GM10248 (cell line): Measurements from ENCODE around the gene IMMP2L.

Experiments
- CTCF ChIA-PET: fragments of 300-600 bp; sonication (Branson Sonifier 250); formaldehyde crosslinking; extraction: SDS; loops from one replicate; lab custom pipeline; 2021; ENCODE audit warnings: antibody characterized with exemption; lab: Yijun Ruan, JAX
- POLR2A ChIA-PET: fragments of 350-650 bp; sonication (Branson Sonifier 250); formaldehyde crosslinking; extraction: SDS; loops from one replicate; lab custom pipeline; 2020; ENCODE audit warnings: antibody characterized with exemption; lab: Yijun Ruan, JAX
- DNase-seq: peaks from one replicate; pipeline ENCODE4 v3.0.0; 2012; ENCODE audit errors: extremely low spot score
- TF ChIP-seq, protein P1 (sequence below): IDR thresholded peaks from 2 replicates; pipeline ENCODE4 v1.5.1; 2012; ENCODE audit warnings: mild to moderate bottlenecking, low read depth; ENCODE audit errors: extremely low read depth, missing control alignments, control extremely low read depth

IMMP2L gene

DNA sequence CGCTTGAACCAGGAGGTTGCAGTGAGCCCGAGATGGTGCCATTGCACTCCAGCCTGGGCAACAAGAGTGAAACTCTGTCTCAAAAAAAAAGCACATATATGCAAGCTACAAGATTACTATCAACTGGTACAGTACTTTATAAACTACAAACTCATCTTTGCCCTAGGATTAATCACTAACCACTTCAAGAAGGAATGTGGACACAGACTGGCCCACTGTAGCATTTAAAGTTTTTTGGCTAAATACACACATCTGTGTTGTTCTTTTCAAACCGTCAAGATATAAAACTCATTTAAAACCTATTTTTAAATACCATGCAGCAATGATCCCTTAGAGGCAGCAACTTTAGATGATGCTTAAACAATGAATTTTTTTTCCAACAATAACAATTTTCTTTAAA is 205.4 kb downstream of the IMMP2L start:
- CTCF ChIA-PET, result no interaction called here
- TF ChIP-seq, protein P1, sequence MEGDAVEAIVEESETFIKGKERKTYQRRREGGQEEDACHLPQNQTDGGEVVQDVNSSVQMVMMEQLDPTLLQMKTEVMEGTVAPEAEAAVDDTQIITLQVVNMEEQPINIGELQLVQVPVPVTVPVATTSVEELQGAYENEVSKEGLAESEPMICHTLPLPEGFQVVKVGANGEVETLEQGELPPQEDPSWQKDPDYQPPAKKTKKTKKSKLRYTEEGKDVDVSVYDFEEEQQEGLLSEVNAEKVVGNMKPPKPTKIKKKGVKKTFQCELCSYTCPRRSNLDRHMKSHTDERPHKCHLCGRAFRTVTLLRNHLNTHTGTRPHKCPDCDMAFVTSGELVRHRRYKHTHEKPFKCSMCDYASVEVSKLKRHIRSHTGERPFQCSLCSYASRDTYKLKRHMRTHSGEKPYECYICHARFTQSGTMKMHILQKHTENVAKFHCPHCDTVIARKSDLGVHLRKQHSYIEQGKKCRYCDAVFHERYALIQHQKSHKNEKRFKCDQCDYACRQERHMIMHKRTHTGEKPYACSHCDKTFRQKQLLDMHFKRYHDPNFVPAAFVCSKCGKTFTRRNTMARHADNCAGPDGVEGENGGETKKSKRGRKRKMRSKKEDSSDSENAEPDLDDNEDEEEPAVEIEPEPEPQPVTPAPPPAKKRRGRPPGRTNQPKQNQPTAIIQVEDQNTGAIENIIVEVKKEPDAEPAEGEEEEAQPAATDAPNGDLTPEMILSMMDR, result no peak
- POLR2A ChIA-PET, result no interaction called here
- DNase-seq, result no peak

DNA sequence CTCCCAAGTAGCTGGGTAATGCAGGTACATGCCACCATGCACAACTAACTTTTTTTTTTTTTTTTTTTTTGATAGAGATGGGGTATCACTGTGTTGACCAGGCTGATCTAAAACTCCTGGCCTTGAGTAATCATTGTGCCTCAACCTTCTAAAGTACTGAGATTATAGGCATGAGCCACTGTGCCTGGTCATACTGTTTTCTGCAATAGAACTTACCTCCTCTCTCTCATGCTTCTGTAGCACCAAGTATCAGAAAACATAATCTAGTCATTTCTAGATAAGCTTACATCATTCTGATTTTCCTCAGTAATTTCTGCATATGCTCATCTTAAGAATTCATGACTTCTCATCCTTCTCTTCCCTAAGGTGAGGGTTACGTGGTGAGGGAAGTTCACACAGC is 210.0 kb downstream of the IMMP2L start:
- TF ChIP-seq, protein P1, result no peak
- CTCF ChIA-PET, result interaction anchor here (1.1 to 2.1 kb wide), 2 partner anchors 13 to 22 kb away, joined by 4 read pairs; no protein-coding TSS in a partner anchor
- POLR2A ChIA-PET, result interaction anchor here (0.6 kb wide), 1 partner anchor 35 kb away, joined by 6 read pairs; no protein-coding TSS in a partner anchor
- no peak for DNase-seq

DNA sequence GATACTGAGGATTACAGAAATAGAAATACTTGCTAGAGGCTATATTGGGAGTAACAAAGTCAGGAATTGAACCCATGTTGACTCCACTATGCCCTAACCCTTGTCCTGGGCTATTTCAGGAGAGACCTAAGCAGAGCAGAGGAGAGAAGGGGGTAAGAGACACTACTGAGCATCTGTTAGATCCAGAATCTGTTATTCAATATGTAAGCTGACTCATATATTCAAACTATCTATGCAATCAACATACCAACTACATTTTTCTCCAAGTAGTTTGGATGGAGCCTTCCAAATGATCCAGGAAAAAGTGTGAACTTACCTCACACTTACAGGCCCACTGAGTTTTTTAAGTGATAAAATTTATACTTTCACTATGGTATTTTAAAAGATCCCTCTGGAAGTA is 216.1 kb downstream of the IMMP2L start:
- TF ChIP-seq, protein P1, result no peak
- POLR2A ChIA-PET, result no interaction called here
- no peak for DNase-seq
- CTCF ChIA-PET, result interaction anchor here (2.0 kb wide), 1 partner anchor 18 kb away, joined by 5 read pairs; no protein-coding TSS in a partner anchor

DNA sequence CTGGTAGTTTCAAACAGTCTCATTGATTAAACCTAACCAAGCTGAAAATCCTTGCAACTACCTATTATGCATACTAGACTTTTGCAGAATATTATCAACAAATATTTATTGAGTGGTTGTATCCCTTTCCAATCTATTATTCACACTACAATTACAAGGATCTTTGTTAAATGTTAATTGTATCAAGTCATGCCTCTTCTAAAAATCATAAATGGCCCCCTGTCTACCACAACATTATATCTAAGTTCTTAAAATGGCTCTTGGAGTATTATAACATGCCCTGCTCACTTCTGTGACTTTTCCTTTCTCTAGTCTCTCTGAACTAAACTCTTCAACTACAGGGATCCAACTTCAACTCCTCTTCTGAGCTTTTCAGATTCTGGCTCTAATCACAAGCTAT is 219.3 kb downstream of the IMMP2L start:
- ChIA-PET POLR2A (no interaction called here), CTCF (interaction anchor here (1.3 kb wide), 1 partner anchor 8 kb away, joined by 3 read pairs; no protein-coding TSS in a partner anchor)
- TF ChIP-seq, protein P1, result no peak
- no peak for DNase-seq

DNA sequence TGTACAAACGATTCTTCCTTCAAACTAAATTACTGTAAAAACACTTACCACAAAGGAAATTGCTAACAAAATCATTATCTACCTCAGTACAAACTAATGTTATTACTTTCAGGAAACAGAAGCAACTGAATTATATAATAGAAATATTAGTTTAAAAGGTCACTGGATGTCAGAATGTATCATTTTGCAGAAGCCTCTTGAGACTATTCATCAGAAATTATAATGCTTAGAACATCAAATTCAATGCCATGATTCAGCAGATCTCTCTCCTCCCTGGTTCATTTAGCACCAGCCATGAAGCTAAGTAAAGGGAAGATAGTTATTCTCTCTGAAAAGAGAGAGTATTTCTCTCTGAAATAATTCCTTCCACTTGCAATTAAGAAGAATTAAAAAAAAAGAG is 223.3 kb downstream of the IMMP2L start:
- ChIA-PET CTCF (no interaction called here), POLR2A (no interaction called here)
- no peak for DNase-seq
- TF ChIP-seq, protein P1, result no peak

DNA sequence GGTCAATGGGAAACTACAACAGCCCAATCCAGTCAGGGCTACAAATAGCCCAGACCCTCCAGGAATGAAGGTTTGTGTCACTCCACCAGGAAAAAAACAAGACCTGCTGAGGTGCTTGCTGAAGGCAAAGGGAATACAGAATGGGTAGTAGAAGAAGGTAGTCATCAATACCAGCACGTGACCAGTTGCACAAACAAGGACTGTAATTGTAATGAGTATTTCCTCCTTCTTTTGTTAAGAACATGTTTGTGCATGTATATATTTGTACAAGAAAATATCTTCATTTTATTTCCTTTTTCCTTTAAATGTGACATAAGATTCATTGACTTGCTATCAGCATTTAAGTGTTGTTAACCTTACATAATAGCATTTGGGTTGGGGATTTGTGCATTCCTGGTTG is 229.3 kb downstream of the IMMP2L start:
- ChIA-PET CTCF (no interaction called here), POLR2A (no interaction called here)
- DNase-seq, result no peak
- TF ChIP-seq, protein P1, result no peak

DNA sequence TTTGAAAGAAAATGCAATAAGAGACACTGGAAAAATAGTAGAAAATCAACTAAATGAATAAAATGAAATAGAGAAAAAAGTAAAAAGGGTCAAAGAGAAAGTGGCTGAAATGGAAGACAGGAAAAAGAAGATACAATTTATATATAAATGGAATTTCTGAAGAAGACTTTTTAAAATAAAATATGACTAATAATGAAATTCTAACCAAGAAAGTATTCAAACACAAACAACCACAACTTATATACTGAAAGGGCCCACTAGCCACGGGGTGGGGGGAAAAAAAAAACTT is 232.1 kb downstream of the IMMP2L start:
- POLR2A ChIA-PET, result no interaction called here
- DNase-seq, result no peak
- TF ChIP-seq, protein P1, result no peak
- CTCF ChIA-PET, result no interaction called here
